ENCODE data around the gene ANAPC15. TPM values are rescaled to one million over a fixed set of nuclear protein-coding genes. Genes with fewer than 3 reads are reported as not detected.

The ANAPC15 gene
- total and polyA plus RNA-seq, 2 of the 13 experiments (the other 11 are each of a cell fraction or from before 2014, with no cell fraction given): 18.8 to 25.7 TPM

DNA sequence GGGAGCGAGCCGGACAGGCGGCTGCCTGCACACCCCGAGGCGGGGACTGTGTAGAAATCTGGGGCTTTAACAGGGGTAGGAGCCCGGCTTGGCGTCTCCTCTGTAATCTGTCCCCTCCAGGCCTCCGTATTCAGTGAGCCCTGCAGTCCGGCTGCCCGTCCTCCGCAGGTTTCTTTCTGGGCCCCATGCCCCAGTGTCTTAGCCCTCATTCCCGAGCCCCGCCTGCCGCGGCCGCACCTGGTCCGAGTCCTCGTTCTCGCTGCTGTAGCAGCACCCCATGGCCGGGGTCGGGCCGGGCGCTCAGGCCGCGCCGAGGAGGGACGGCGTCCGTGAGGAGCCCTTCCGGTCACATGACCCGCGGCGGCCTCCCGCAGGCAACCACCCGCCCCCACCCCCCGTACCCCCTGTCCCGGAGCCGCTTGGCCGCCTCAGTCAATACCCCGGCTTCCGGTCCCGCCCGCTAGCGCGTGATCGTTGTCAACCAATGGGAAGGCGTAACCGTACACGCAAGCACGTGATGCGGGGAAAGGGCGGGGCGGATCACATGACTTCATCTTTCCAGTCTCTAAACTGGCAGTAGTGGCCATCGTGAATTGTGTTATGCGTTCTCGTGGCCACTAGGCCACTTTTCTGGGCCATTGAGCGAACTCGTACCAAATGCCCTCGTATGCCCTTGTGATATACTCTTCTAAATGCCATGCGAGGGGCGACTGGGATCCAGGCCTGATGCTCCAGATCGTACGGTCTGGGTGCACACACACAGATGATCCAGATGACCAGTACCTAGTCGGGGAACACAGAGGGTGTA, 9.3 kb downstream of the ANAPC15 start, which contains the start of gene LAMTOR1 (continued):
- TF ChIP-seq ZC3H13 (CRISPR knock-in tag; IDR thresholded peaks at IDR 0.05): no peak
- no peak for TF ChIP-seq ZNF772 (CRISPR knock-in tag; IDR thresholded peaks at IDR 0.05)
- no peak for TF ChIP-seq HNF4A (CRISPR knock-in tag; IDR thresholded peaks at IDR 0.05)
- TF ChIP-seq ZNF615 (CRISPR knock-in tag; IDR thresholded peaks at IDR 0.05; ENCODE audit: borderline replicate concordance): no peak
- no peak for TF ChIP-seq JUNB (CRISPR knock-in tag; IDR thresholded peaks at IDR 0.05; ENCODE audit: borderline replicate concordance)
- TF ChIP-seq, protein P1, sequence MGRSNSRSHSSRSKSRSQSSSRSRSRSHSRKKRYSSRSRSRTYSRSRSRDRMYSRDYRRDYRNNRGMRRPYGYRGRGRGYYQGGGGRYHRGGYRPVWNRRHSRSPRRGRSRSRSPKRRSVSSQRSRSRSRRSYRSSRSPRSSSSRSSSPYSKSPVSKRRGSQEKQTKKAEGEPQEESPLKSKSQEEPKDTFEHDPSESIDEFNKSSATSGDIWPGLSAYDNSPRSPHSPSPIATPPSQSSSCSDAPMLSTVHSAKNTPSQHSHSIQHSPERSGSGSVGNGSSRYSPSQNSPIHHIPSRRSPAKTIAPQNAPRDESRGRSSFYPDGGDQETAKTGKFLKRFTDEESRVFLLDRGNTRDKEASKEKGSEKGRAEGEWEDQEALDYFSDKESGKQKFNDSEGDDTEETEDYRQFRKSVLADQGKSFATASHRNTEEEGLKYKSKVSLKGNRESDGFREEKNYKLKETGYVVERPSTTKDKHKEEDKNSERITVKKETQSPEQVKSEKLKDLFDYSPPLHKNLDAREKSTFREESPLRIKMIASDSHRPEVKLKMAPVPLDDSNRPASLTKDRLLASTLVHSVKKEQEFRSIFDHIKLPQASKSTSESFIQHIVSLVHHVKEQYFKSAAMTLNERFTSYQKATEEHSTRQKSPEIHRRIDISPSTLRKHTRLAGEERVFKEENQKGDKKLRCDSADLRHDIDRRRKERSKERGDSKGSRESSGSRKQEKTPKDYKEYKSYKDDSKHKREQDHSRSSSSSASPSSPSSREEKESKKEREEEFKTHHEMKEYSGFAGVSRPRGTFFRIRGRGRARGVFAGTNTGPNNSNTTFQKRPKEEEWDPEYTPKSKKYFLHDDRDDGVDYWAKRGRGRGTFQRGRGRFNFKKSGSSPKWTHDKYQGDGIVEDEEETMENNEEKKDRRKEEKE (IDR thresholded peaks at IDR 0.05): no peak
- TF ChIP-seq, protein P2, sequence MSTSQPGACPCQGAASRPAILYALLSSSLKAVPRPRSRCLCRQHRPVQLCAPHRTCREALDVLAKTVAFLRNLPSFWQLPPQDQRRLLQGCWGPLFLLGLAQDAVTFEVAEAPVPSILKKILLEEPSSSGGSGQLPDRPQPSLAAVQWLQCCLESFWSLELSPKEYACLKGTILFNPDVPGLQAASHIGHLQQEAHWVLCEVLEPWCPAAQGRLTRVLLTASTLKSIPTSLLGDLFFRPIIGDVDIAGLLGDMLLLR (CRISPR knock-in tag; IDR thresholded peaks at IDR 0.05): 0 out of 2 replicates have a peak, but pooled peaks have one; percentile 47
- TF ChIP-seq ZNF207 (IDR thresholded peaks at IDR 0.05; ENCODE audit: borderline replicate concordance): no peak
- TF ChIP-seq ZNF616 (CRISPR knock-in tag; IDR thresholded peaks at IDR 0.05; ENCODE audit: low read depth): no peak
- TF ChIP-seq ZNF451 (CRISPR knock-in tag; IDR thresholded peaks at IDR 0.05): no peak
- no peak for TF ChIP-seq TCF7L2 (IDR thresholded peaks at IDR 0.05; ENCODE audit: low read depth, low read length)
- TF ChIP-seq ZFP37 (CRISPR knock-in tag; IDR thresholded peaks at IDR 0.05; ENCODE audit: borderline replicate concordance): no peak
- TF ChIP-seq, protein P3, sequence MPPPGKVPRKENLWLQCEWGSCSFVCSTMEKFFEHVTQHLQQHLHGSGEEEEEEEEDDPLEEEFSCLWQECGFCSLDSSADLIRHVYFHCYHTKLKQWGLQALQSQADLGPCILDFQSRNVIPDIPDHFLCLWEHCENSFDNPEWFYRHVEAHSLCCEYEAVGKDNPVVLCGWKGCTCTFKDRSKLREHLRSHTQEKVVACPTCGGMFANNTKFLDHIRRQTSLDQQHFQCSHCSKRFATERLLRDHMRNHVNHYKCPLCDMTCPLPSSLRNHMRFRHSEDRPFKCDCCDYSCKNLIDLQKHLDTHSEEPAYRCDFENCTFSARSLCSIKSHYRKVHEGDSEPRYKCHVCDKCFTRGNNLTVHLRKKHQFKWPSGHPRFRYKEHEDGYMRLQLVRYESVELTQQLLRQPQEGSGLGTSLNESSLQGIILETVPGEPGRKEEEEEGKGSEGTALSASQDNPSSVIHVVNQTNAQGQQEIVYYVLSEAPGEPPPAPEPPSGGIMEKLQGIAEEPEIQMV (CRISPR knock-in tag; IDR thresholded peaks at IDR 0.05; ENCODE audit: low read depth): no peak
- peak; percentile 65; the same call in 1 of the 2 replicates for TF ChIP-seq ZNF543 (CRISPR knock-in tag; IDR thresholded peaks at IDR 0.05)
- no peak for TF ChIP-seq MAFK (conservative IDR thresholded peaks at IDR 0.05 in 1 of 2, IDR thresholded peaks at IDR 0.05 in 1 of 2; ENCODE audit: low read length in 2 of 2)
- TF ChIP-seq KLF6 (CRISPR knock-in tag; IDR thresholded peaks at IDR 0.05): peak; percentile 39; the same call in 1 of the 2 replicates
- no peak for TF ChIP-seq NPAS2 (CRISPR knock-in tag; IDR thresholded peaks at IDR 0.05; ENCODE audit: borderline replicate concordance)
- no peak for TF ChIP-seq NFE2L2 (IDR thresholded peaks at IDR 0.05; ENCODE audit: low read length)
- TF ChIP-seq SP4 (CRISPR knock-in tag; IDR thresholded peaks at IDR 0.05): no peak; the same call in none of the 2 replicates
- TF ChIP-seq, protein P4, sequence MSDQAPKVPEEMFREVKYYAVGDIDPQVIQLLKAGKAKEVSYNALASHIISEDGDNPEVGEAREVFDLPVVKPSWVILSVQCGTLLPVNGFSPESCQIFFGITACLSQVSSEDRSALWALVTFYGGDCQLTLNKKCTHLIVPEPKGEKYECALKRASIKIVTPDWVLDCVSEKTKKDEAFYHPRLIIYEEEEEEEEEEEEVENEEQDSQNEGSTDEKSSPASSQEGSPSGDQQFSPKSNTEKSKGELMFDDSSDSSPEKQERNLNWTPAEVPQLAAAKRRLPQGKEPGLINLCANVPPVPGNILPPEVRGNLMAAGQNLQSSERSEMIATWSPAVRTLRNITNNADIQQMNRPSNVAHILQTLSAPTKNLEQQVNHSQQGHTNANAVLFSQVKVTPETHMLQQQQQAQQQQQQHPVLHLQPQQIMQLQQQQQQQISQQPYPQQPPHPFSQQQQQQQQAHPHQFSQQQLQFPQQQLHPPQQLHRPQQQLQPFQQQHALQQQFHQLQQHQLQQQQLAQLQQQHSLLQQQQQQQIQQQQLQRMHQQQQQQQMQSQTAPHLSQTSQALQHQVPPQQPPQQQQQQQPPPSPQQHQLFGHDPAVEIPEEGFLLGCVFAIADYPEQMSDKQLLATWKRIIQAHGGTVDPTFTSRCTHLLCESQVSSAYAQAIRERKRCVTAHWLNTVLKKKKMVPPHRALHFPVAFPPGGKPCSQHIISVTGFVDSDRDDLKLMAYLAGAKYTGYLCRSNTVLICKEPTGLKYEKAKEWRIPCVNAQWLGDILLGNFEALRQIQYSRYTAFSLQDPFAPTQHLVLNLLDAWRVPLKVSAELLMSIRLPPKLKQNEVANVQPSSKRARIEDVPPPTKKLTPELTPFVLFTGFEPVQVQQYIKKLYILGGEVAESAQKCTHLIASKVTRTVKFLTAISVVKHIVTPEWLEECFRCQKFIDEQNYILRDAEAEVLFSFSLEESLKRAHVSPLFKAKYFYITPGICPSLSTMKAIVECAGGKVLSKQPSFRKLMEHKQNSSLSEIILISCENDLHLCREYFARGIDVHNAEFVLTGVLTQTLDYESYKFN (CRISPR knock-in tag; conservative IDR thresholded peaks at IDR 0.05): no peak; the same call in 1 of the 2 replicates
- no peak for TF ChIP-seq BORCS8-MEF2B (CRISPR knock-in tag; IDR thresholded peaks at IDR 0.05)
